Neural cell (in vitro differentiated cells): ENCODE results near the gene NARS2. TPM values are rescaled to one million over a fixed set of nuclear protein-coding genes. Genes with fewer than 3 reads are reported as not detected.

Experiments
- H2AFZ ChIP-seq: fragments of 200-600, 300-800 bp; sonication (generic), shearing (Covaris generic); 2 replicates; pipeline ENCODE4 v1.6.0; 2014; ENCODE audit warnings: low read depth, mild to moderate bottlenecking, antibody characterized with exemption, low read length, moderate library complexity
- H3F3A ChIP-seq: fragments of 200-600 bp; shearing (Covaris generic); 2 replicates; pipeline ENCODE4 v1.6.1; 2016; ENCODE audit warnings: mild to moderate bottlenecking, moderate library complexity, mixed read lengths, antibody characterized with exemption, low read length; ENCODE audit not compliant: insufficient read depth, poor library complexity, severe bottlenecking
- H3K27ac ChIP-seq: fragments of 200-600, 300-800 bp; sonication (generic), shearing (Covaris generic); 2 replicates; pipeline ENCODE4 v1.5.1; 2014; ENCODE audit warnings: mild to moderate bottlenecking, low read length, moderate library complexity
- H3K27me3 ChIP-seq: fragments of 300-800, 200-600 bp; sonication (generic), shearing (Covaris generic); 2 replicates; pipeline ENCODE4 v1.6.0; 2014; ENCODE audit warnings: mild to moderate bottlenecking, low read depth, low read length, moderate library complexity; ENCODE audit not compliant: insufficient read depth
- H3K36me3 ChIP-seq: fragments of 300-800, 200-600 bp; sonication (generic), shearing (Covaris generic); 2 replicates; pipeline ENCODE4 v1.5.1; 2014; ENCODE audit warnings: mild to moderate bottlenecking, antibody characterized with exemption, low read length, moderate library complexity; ENCODE audit not compliant: insufficient read depth
- H3K4me2 ChIP-seq: fragments of 300-800, 200-600 bp; sonication (generic), shearing (Covaris generic); 2 replicates; pipeline ENCODE4 v1.6.0; 2014; ENCODE audit warnings: mild to moderate bottlenecking, low read length
- H3K4me3 ChIP-seq: fragments of 300-800, 200-600 bp; sonication (generic), shearing (Covaris generic); 2 replicates; pipeline ENCODE4 v1.5.1; 2014; ENCODE audit warnings: mild to moderate bottlenecking, low read length, moderate library complexity
- H3K79me2 ChIP-seq: fragments of 200-600 bp; shearing (Covaris generic); replicated peaks from 2 replicates; pipeline ENCODE4 v1.6.0; 2014; ENCODE audit warnings: mild to moderate bottlenecking, low read length, moderate library complexity; ENCODE audit not compliant: insufficient read depth
- H3K9ac ChIP-seq: fragments of 300-800, 200-600 bp; sonication (generic), shearing (Covaris generic); 2 replicates; pipeline ENCODE4 v1.6.1; 2016; ENCODE audit warnings: mild to moderate bottlenecking, low read length, mixed read lengths
- H3K9me2 ChIP-seq: fragments of 200-600 bp; shearing (Covaris generic); 2 replicates; pipeline ENCODE4 v1.6.1; 2016; ENCODE audit warnings: mild to moderate bottlenecking, low read length, mixed read lengths; ENCODE audit not compliant: insufficient read depth
- H3K9me3 ChIP-seq: fragments of 200-600, 300-800 bp; sonication (generic), shearing (Covaris generic); 2 replicates; pipeline ENCODE4 v1.6.1; 2016; ENCODE audit warnings: mild to moderate bottlenecking, mixed run types, low read length, moderate library complexity, mixed read lengths
- H4K20me1 ChIP-seq: fragments of 200-600 bp; shearing (Covaris generic); 2 replicates; pipeline ENCODE4 v1.6.1; 2016; ENCODE audit warnings: mild to moderate bottlenecking, mixed run types; ENCODE audit not compliant: insufficient read depth
- CTCF ChIP-seq: fragments of 450-650 bp; IDR thresholded peaks from 2 replicates; pipeline ENCODE4 v1.5.1; 2014; ENCODE audit warnings: antibody characterized with exemption, mild to moderate bottlenecking, moderate library complexity; ENCODE audit not compliant: poor library complexity, severe bottlenecking
- EP300 ChIP-seq: fragments of 450-650 bp; conservative IDR thresholded peaks from 2 replicates; pipeline ENCODE4 v1.6.1; 2014; ENCODE audit warnings: antibody characterized with exemption, mild to moderate bottlenecking, moderate library complexity; ENCODE audit not compliant: poor library complexity, severe bottlenecking
- EZH2 ChIP-seq: fragments of 200-600, 300-800 bp; shearing (Covaris generic), sonication (generic); IDR thresholded peaks from 2 replicates; pipeline ENCODE4 v1.6.1; 2014; ENCODE audit warnings: antibody characterized with exemption, low read length, borderline replicate concordance, mild to moderate bottlenecking; ENCODE audit not compliant: insufficient read depth, poor library complexity, severe bottlenecking
- MXI1 ChIP-seq: fragments of 450-650 bp; conservative IDR thresholded peaks from 2 replicates; pipeline ENCODE4 v1.6.1; 2014; ENCODE audit warnings: antibody characterized with exemption, mild to moderate bottlenecking; ENCODE audit not compliant: poor library complexity, severe bottlenecking
- POLR2AphosphoS5 ChIP-seq: IDR thresholded peaks from 2 replicates; pipeline ENCODE4 v1.6.1; 2012
- RAD21 ChIP-seq: fragments of 450-650 bp; conservative IDR thresholded peaks from 2 replicates; pipeline ENCODE4 v1.6.1; 2014; ENCODE audit warnings: antibody characterized with exemption, mild to moderate bottlenecking, moderate library complexity
- REST ChIP-seq: IDR thresholded peaks from 2 replicates; pipeline ENCODE4 v1.6.1; 2012; ENCODE audit warnings: borderline replicate concordance
- SMC3 ChIP-seq: fragments of 450-650 bp; conservative IDR thresholded peaks from 2 replicates; pipeline ENCODE4 v1.6.1; 2014; ENCODE audit warnings: antibody characterized with exemption, mild to moderate bottlenecking, moderate library complexity; ENCODE audit not compliant: poor library complexity
- TAF1 ChIP-seq: IDR thresholded peaks from 2 replicates; pipeline ENCODE4 v1.6.1; 2012; ENCODE audit warnings: low read depth
- polyA plus RNA-seq: library from polyadenylated mRNA; depleted of rRNA; stranded (reverse); fragments of >200 nt; gene quantifications from 2 replicates; pipeline ENCODE4 v1.2.3, GENCODE V29; 2014

Gene NARS2
- polyA plus RNA-seq, 1 donor from 2014 or later = 39.6 TPM

- Histone ChIP-seq H3K36me3 (no peaks in the 10 kb centered on the region), H3K27ac (no peak overlapping the region)
These were observed 168.9 kb downstream of the NARS2 start for GRCh38 chr11:78405805-78406204.

GRCh38 chr11:78403781-78404180 is 170.9 kb downstream of the NARS2 start:
- H3K27ac ChIP-seq = no peak overlapping the region
- H3K4me3 ChIP-seq = no peak overlapping the region
- H3K9me2 ChIP-seq = no peaks in the 10 kb centered on the region
- H3K79me2 ChIP-seq = peaks cover 68% of the 10 kb centered on the region
- no peak overlapping the region for H3K4me2 ChIP-seq
- no peaks in the 10 kb centered on the region for H3K27me3 ChIP-seq
- no peaks in the 10 kb centered on the region for H3F3A ChIP-seq
- no peaks in the 10 kb centered on the region for H3K9me3 ChIP-seq
- H2AFZ ChIP-seq = no peak overlapping the region
- no peaks in the 10 kb centered on the region for H3K36me3 ChIP-seq
- no peak overlapping the region for H3K9ac ChIP-seq
- H4K20me1 ChIP-seq = no peaks in the 10 kb centered on the region
- TF ChIP-seq CTCF (no peak), MXI1 (no peak), SMC3 (no peak), EZH2 (no peak), REST (no peak), EP300 (no peak)

More at GRCh38 chr11:78405805-78406204, 168.9 kb downstream of the NARS2 start:
- Histone ChIP-seq H3K4me3 (no peak overlapping the region), H3F3A (no peaks in the 10 kb centered on the region), H2AFZ (no peak overlapping the region), H3K79me2 (peaks cover 75% of the 10 kb centered on the region), H3K9me2 (no peaks in the 10 kb centered on the region), H3K9ac (no peak overlapping the region), H3K4me2 (no peak overlapping the region), H3K27me3 (no peaks in the 10 kb centered on the region), H4K20me1 (no peaks in the 10 kb centered on the region), H3K9me3 (peaks cover 4% of the 10 kb centered on the region)
- no peak for TF ChIP-seq EZH2
- no peak for TF ChIP-seq TAF1
- TF ChIP-seq MXI1 = no peak
- TF ChIP-seq POLR2AphosphoS5 = no peak
- no peak for TF ChIP-seq EP300
- TF ChIP-seq RAD21 = no peak
- no peak for TF ChIP-seq SMC3
- no peak for TF ChIP-seq REST
- no peak for TF ChIP-seq CTCF
